GM21528 (cell line): ENCODE measurements around the gene MAB21L3.

Source experiments
- ATAC-seq: cut with Tn5 transposase; IDR thresholded peaks from one replicate; pipeline ENCODE4 v1.9.1; 2021; ENCODE audit warnings: mild to moderate bottlenecking, moderate library complexity; ENCODE audit not compliant: unreplicated experiment, low FRiP score

MAB21L3 gene

DNA sequence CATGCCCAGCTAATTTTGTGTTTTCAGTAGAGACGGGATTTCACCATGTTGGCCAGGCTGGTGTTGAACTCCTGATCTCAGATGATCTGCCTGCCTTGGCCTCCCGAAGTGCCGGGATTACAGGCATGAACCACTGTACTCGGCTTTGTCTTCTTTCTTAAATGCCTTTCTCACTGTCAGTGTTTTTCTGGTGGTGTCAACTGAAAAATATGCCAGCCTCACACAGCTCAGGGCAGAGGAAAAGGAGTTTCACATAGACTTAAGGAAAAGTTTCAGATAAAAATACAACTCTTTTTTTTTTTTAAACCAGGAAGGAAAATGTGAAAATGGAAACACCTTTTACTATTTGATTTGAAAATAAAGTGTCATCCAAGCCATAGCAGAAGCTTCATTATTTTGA lies 4.6 kb upstream of the MAB21L3 start:
- no peak for ATAC-seq

GRCh38 chr1:116107371-116107770 lies 3.8 kb upstream of the MAB21L3 start:
- ATAC-seq = no peak

- no peak for ATAC-seq
These were observed 374 bp downstream of the MAB21L3 start for GRCh38 chr1:116111524-116112021.

- ATAC-seq = no peak
These were observed 1.4 kb downstream of the MAB21L3 start for GRCh38 chr1:116112388-116113140.

DNA sequence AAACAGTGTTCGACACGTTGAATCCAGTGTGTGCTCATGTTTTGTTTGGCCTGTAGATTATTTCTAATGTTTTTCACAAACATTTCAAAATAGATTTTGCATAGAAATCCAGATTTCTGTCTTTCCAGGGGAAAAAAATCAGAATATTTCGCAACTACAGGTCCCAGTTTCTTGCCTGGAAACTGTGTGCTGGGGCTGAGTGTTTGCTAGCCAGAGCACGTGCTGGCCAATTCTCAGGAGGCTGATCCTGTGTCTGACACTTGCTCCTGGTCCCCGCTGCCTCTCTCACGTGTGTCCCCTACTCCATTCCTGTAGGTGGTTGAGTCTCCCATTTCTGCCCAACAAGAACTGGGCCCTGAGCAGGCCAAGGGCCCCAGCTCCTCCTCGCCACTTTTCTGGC lies 2.4 kb downstream of the MAB21L3 start:
- ATAC-seq = no peak

DNA sequence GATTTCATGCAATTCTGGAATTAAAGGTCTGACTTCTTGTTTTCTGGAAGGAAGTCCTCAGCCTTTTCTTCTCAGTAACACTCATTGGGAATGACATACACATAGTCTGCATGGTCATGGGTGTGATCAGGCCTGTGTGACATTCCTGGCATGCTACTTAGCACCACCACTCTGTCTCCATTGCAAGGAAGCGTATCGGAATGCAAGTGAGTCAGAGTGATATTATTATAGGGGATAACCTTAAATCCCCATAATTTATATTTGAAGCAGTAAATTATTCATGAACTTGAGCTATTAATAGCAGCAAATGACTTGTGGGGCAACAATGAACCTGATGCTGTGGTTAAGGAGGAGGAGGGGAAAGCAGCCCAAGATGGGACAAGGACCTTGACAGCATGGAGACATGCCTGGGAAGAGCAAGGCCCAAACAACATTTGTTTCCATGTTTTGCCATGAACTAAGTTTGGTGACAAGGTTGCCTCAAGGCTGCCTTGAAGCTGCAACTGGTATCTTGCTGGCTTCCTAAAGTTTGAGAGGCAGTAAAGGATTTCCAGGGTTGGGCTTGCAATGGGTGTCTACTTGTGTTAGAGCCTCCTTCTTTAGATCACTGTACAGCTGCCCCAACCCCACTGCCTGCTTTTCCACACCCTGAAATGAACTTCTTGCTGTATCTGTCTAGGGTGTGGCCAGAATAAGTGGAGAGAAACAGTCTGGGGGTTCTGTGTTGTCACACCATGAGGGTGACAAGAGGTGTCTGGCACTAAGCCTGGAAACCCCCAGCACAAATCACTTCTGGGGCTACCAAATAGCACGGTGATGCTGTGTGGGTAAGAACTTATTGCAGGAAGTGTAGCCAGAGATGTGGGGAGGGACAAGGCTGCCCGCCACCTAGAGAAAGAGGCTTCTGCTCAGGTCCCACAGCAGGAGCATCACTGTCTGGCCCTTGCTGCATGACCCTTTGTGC lies 4.6 kb downstream of the MAB21L3 start:
- ATAC-seq = no peak

DNA sequence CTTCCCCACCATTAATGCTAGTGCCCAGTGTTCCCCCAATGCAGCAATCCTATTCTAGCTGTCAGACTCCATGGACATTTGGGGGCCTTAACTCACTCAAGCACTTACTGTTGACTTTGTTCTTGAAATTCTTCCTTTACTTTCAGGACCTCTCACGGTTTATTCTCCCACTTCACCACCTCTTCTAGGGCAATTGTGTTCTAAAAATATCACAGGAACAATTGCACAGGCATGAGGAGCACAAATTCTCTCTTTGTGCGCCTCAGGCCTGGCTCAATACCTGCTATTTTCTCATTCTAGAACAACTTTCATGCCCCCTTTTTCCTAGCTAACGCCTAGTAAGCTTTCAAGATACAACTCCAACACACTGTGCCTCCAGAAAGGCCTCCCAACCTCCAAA lies 7.3 kb downstream of the MAB21L3 start:
- no peak for ATAC-seq

DNA sequence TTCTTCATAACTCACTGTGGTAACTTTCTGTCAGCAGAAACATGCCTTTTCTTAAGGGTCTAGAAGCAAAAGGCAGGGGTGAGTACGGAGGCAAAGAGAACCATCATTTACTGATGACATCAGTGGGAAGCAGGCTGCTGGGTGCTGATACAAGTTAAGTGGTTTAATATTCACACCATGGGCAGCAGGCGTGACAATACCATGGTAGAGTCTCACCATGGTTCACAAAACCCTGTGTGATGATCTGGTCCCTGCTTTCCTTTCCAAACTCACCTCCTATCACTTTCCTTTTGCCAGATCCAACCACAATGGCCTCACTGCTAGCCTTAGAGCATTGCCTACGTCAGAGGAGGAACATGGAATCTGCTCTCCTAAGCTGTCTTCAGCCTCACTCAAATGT lies 8.7 kb downstream of the MAB21L3 start:
- ATAC-seq = no peak

DNA sequence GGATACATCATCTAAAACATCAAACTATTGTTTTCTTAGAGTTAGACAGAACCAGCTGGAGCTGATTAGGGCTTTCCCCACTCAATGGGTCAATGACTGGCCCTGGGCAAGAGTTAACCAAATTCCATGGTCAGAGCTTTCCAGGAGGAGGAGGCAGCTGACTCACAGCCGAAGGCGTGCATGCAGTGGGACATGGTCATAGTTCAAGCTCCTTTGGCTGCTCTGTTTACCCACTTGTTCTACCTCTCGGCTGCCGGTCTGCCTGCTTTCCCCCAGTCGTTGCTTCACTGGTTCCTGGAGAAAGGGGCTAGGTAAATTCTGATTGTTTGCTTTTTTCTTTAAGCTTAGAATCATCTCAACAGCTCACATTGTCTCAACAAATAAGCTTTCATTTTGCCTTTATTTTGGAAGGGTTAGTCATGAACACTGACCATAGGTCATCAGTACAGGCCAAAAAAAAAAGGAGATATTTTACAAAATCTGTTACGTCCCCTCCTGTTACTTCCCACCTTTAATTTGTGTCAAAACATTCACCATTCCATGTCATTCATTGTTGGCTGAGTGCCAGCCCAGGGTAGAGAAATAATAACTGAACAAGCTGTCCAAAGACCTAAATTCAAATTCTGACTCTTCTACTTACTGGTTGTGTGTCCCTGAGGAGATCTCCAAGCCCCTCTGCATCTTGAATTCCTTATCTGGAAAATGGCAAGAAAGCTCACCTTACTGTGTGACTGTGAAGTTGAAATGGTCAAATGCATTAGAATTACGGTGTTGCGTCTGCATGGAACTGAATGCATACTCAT lies 12.0 kb downstream of the MAB21L3 start:
- ATAC-seq = no peak

GRCh38 chr1:116123837-116124533 lies 12.8 kb downstream of the MAB21L3 start:
- ATAC-seq = no peak

- no peak for ATAC-seq
These were observed 14.6 kb downstream of the MAB21L3 start for GRCh38 chr1:116125758-116126157.

GRCh38 chr1:116126281-116126680 lies 15.1 kb downstream of the MAB21L3 start:
- ATAC-seq = no peak

DNA sequence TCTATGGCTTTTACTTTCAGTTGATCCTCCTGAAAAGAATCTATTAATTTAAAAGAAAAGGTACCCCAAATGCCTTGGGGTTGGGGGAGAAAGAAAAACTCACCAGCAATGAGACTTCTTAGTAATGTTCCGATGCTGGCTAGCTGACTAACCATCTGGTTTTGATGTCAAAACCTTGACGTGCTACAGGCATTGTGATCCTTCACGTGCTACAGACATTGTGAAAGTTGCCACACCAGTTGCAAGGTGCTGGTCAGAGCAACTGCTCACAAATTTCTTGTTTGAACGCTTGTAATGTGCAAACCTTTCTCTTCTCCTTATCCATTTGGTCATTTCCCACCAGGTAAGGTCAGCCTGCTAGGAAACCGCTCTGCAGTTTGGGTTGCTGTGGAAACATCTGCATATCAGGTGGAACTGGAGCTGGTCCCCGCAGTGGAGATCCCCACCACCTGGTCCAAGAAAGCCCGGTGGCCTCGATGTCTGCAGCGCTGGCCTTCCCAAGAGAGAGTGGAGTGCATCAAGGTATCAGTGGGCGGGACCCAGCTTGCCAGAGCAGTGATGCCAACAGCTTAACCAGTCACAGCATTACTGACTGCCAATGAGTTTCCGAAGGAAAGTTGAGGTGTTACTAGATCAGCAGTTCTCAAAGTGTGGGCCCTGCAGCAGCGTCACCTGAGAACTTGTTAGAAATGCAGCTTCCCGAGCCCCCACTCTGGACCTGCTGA lies 16.1 kb downstream of the MAB21L3 start:
- ATAC-seq = no peak

DNA sequence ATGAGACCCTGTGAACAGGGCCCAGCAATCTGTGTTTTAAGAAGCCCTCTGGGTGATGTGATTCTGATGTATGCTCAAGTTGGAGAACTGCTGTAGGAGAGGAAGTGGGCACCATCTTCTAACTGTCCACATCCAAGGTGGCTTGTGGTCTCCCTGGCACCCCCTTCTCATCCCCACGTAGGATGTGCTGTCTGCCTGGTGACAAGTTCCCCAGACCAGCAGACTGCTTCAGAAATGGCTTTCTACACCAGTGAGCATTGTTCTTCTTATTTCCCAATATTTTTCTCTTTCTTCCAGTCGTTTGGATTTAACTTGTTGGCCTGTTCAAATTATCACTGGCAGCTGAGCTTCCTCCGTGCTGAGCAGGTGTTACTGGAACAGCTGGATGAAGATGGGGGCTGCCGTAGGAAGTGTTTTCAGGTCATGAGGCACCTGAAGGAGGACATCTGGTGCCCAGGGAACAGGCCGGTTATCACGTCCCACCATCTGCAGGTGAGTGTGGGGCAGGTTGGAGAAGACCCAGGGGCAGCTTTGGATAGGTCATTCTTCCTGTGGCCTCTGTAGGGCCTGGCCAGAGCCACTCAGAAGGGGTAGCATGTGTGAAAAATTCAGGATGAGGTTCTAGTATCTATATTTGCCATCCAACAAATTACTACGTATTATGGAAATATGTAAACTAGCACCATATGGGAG lies 16.8 kb downstream of the MAB21L3 start:
- ATAC-seq = no peak

DNA sequence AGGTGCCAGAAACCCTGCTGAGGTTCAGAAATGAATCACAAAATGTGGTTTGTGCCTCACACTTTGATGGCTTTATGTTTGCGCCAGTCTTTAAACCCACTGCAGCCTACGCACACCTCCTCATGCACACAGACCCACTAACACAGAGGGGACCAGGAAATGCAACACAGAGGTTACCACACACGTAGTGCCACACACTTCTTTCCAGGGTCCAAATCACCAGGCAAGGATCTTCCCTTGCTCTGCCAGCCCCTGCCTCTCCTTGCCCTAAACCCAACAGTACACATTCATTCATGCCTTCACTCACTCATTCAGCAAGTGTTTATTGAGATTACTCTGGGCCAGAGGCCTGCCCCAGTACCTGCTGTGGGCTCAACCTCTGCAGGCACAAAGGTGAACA lies 17.5 kb downstream of the MAB21L3 start:
- ATAC-seq = no peak

GRCh38 chr1:116129537-116129936 lies 18.3 kb downstream of the MAB21L3 start:
- ATAC-seq = no peak

DNA sequence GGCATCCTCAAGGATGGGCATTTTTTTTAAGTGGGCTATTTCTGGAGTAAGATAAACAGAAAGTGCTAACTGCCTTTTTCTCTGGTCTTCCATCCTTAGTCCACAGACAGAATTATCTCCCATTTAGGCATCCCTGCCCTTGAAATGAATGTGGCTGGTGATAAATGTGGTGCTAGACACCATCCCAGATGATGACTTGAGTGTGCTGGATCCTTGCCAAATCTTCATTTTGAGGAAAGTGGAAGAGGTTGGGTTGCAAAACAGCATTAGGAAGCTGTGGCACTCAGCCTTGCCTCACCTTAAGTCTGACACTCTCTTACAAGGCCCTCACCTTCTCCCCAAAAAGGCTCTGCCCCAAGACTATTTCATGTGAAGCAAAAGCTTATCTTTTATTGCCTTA lies 19.2 kb downstream of the MAB21L3 start:
- no peak for ATAC-seq

DNA sequence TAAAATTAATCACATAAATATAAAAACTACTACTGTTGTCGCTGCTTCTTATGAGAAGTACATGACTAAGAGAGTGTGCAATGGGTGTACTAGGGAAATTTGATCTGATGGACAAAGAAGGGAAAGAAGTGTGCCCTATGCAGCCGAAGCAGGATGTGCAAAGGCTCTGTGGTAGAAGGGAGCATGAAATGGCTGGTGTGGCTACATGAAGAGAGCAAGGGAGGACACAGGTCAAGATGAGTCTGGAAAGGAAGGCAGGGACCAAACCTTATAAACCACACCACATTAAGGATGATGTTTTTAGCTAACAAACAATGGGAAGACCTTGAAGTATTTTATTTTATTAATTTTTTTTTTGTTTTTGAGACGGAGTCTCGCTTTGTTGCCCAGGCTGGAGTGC lies 20.0 kb downstream of the MAB21L3 start:
- ATAC-seq = no peak
